Effector memory CD4-positive, alpha-beta T cell (primary cell): Measurements from ENCODE around the gene NUP205.

Experiments used
- DNase-seq, 3 donors: peaks; one replicate each; pipeline ENCODE4 v3.0.0-alpha.2; 2020
- H3K27ac ChIP-seq: 2 replicates; pipeline ENCODE4 v1.7.0; 2013; ENCODE audit warnings: mild to moderate bottlenecking, low read length, moderate library complexity; ENCODE audit not compliant: insufficient read depth, poor library complexity, severe bottlenecking
- H3K27me3 ChIP-seq: replicated peaks from 2 replicates; pipeline ENCODE4 v1.7.0; 2013; ENCODE audit warnings: mild to moderate bottlenecking, low read length; ENCODE audit not compliant: insufficient read depth, control insufficient read depth, poor library complexity, severe bottlenecking
- H3K36me3 ChIP-seq: 2 replicates; pipeline ENCODE4 v1.7.0; 2013; ENCODE audit warnings: mild to moderate bottlenecking, low read length, moderate library complexity; ENCODE audit not compliant: control insufficient read depth, insufficient read depth
- H3K4me1 ChIP-seq: 2 replicates; pipeline ENCODE4 v1.7.0; 2013; ENCODE audit warnings: low read length, mild to moderate bottlenecking; ENCODE audit not compliant: control insufficient read depth, insufficient read depth, poor library complexity, severe bottlenecking
- H3K4me3 ChIP-seq: 2 replicates; pipeline ENCODE4 v1.7.0; 2013; ENCODE audit warnings: low read length, low read depth, mild to moderate bottlenecking; ENCODE audit not compliant: insufficient read depth, poor library complexity, severe bottlenecking
- H3K9me3 ChIP-seq: 2 replicates; pipeline ENCODE4 v1.7.0; 2013; ENCODE audit warnings: mild to moderate bottlenecking, low read length, moderate library complexity; ENCODE audit not compliant: control insufficient read depth

Gene NUP205

DNA sequence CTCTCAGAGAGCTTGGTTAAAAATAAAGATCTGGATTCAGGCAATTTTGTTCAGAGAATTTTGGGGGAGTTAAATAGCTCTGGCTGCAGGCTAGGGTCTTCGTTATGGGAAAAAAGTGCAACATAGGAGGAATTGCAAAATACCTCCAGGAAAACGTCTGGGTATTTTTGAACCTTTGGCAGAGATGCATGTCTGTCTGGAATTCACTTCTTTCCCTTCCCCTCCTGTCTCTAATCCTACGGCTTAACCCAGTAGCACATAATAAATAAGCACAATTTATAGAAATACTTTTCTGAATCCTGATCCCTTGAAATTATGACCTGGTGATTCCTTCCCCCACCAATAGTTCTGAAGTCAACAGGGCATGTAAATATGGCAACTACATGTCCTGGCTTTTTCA lies 19.3 kb upstream of the NUP205 start:
- no peak overlapping the region for H3K4me3 ChIP-seq
- no peak for DNase-seq
- H3K36me3 ChIP-seq: no peaks in the 10 kb centered on the region
- no peak overlapping the region for H3K27ac ChIP-seq
- no peaks in the 10 kb centered on the region for H3K4me1 ChIP-seq
- H3K27me3 ChIP-seq: no peaks in the 10 kb centered on the region
- H3K9me3 ChIP-seq: no peaks in the 10 kb centered on the region

DNA sequence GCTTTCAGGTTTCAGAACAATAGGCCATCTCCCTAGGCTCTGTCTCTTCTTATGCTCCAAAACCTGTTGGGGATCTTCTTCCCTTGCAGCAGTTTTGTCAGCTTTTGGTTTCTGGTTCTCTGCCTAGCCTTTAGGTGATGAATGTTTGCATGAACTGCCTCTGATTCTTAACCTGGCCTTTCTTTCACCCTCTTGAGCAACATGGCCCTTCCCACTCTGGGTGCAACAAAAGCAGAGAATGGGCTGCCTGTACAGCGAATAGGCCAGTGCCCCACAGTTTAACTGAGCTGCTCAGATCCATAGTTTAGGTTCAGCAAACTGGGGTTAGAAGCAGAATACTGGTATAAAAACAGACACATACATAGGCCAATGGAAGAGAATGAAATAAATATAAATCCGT lies 18.1 kb upstream of the NUP205 start:
- Histone ChIP-seq H3K27ac (no peak overlapping the region), H3K36me3 (no peaks in the 10 kb centered on the region), H3K4me3 (no peak overlapping the region), H3K9me3 (no peaks in the 10 kb centered on the region), H3K27me3 (no peaks in the 10 kb centered on the region), H3K4me1 (no peaks in the 10 kb centered on the region)
- no peak for DNase-seq

DNA sequence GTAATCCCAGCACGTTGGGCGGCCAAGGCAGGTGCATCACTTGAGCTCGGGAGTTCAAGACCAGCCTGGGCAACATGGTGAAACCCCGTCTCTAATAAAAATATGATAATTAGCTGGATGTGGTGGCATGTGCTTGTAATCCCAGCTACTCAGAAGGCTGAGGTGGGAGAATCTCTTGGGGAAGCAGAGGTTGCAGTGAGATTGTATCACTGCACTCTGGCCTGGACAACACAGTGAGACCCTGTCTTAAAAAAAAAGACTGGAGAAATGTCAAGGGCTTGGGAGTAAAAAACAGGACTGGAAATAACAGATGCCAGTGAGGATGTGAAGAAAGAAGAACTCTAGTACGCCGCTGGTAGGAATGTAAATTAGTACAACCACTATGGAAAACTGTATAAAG lies 16.7 kb upstream of the NUP205 start:
- Histone ChIP-seq H3K27me3 (no peaks in the 10 kb centered on the region), H3K4me3 (no peak overlapping the region), H3K9me3 (no peaks in the 10 kb centered on the region)

DNA sequence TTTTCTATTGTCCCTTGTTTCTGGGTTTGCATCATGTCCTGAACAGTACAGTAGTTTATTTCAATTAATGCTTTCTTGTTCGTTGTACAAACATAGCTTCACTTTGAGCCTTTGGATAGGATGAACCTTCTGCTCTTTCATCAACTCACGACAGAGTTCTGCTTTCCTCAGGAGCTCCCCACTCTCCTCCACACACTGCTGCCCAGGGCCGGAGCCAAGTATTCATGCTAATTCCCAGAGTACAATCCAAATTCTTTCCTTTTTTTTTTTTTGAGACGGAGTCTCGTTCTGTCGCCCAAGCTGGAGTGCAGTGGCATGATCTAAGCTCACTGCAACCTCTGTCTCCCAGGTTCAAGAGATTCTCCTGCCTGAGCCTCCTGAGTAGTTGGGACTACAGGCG lies 7.5 kb upstream of the NUP205 start:
- no peak for DNase-seq
- H3K36me3 ChIP-seq: no peaks in the 10 kb centered on the region
- H3K9me3 ChIP-seq: no peaks in the 10 kb centered on the region
- H3K27ac ChIP-seq: no peak overlapping the region
- H3K27me3 ChIP-seq: no peaks in the 10 kb centered on the region
- no peak overlapping the region for H3K4me3 ChIP-seq
- H3K4me1 ChIP-seq: no peaks in the 10 kb centered on the region

More for the DNA sequence above, 16.7 kb upstream of the NUP205 start:
- Histone ChIP-seq H3K27ac (no peak overlapping the region), H3K36me3 (no peaks in the 10 kb centered on the region), H3K4me1 (no peaks in the 10 kb centered on the region)
- no peak for DNase-seq

DNA sequence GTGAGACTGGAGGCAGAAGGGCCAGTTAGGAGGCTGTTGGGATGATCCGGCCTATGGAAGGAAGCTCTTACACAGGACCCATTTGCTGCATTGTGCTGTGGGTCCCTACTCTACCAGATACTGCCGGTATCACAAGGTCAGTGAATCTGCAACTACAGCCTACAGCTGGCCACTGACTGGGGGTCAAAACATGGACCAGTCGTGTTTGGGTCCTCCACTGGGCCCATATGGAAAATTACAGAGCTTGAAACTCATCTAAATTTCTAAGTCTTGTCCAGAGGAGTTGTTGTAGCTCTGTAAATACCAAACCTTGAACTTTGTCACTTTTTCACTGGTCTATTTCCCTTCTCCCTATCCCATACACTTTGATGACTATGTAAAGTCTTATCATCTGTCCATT lies 5.6 kb upstream of the NUP205 start:
- Histone ChIP-seq H3K4me3 (no peak overlapping the region), H3K27ac (no peak overlapping the region), H3K9me3 (no peaks in the 10 kb centered on the region), H3K4me1 (no peaks in the 10 kb centered on the region), H3K36me3 (no peaks in the 10 kb centered on the region), H3K27me3 (no peaks in the 10 kb centered on the region)
- no peak for DNase-seq

DNA sequence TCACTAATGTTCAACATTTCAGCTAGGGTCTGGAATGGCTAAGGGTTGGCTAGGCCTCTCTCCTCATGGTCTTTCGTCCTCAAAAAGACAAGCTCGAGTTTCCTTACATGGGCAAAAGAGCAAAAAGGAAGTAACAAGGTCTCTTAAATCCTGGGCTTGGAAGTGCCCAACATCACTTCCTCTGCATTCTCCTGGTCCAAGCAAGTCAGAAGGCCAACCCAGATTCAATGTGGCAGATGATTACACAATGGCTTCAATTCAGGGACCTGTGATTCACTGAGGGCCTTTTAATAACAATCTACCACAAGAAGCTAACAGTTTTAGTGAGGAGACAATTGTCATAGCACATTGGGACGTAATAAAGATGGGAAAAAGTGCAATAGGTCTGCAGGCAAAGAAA lies 4.4 kb upstream of the NUP205 start:
- Histone ChIP-seq H3K36me3 (no peaks in the 10 kb centered on the region), H3K4me1 (no peaks in the 10 kb centered on the region), H3K27me3 (no peaks in the 10 kb centered on the region), H3K27ac (no peak overlapping the region), H3K4me3 (no peak overlapping the region), H3K9me3 (no peaks in the 10 kb centered on the region)
- DNase-seq: no peak

DNA sequence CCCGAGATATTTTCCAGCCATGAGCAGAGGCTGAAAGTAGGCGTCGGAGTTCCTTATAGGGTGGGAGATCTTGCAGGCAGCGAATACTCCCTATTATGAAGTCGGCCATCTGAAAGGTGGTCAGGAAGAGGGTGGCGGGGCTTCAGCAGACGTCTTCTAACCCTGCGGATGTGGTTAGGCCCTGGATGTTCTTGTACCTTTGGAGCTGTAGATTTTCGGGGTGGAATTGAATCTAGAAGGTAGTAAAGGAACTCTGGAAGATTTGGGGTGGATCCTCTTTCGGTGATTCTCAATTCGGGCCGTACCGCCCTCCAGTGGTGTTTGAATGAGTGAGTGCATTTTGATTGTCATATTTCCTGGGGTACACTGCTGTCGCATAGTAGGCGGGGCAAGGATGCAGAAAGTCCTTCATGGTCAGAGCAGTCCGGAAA lies 635 bp downstream of the NUP205 start:
- peak overlapping the region; percentile 96 for H3K27ac ChIP-seq
- H3K4me3 ChIP-seq: peak overlapping the region; percentile 74
- no peaks in the 10 kb centered on the region for H3K9me3 ChIP-seq
- H3K36me3 ChIP-seq: no peaks in the 10 kb centered on the region
- H3K4me1 ChIP-seq: peaks cover 4% of the 10 kb centered on the region
- H3K27me3 ChIP-seq: no peaks in the 10 kb centered on the region
- DNase-seq: peak; percentile 41 to 58 (median 53)

DNA sequence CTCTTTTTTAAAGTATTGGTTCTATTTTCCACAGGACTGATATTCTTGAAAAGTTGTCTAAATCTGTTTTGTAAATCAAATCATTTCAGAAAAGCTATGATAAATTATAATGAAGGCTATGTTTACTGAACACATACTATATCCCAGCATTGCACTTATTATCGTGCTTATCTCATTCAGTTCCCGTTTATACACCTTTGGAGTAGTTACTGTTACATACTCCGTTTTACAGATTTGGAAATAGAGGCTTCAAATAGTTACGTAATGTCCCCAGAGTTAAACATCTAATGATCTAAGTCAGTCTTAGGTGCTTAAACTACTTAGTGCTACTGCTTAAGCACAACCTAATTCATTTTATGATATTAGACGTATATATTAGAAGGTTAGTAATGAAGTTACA lies 1.2 kb downstream of the NUP205 start:
- Histone ChIP-seq H3K27ac (peak overlapping the region; percentile 96), H3K27me3 (no peaks in the 10 kb centered on the region), H3K4me1 (peaks cover 4% of the 10 kb centered on the region), H3K4me3 (peak overlapping the region; percentile 74), H3K36me3 (no peaks in the 10 kb centered on the region), H3K9me3 (no peaks in the 10 kb centered on the region)
- no peak for DNase-seq

DNA sequence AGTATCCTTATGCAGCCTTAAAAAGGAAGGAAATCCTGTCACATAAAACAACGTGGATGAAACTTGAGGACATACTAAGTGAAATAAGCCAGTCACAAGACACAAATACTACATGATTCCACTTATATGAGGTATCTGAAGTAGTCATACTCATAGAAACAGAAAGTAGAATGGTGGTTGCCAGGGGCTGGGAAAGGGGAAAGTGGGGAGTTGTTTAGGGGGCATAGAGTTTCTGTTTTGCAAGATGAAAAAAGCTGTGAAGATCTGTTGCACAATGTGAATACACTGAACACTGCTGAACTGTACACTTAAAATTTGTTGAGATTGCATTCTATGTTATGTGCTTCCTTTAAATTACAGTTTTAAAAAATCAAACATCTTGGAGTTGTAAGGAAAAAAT lies 2.9 kb downstream of the NUP205 start:
- Histone ChIP-seq H3K27ac (no peak overlapping the region), H3K9me3 (no peaks in the 10 kb centered on the region), H3K27me3 (no peaks in the 10 kb centered on the region), H3K4me3 (no peak overlapping the region), H3K36me3 (no peaks in the 10 kb centered on the region), H3K4me1 (peaks cover 4% of the 10 kb centered on the region)
- no peak for DNase-seq

DNA sequence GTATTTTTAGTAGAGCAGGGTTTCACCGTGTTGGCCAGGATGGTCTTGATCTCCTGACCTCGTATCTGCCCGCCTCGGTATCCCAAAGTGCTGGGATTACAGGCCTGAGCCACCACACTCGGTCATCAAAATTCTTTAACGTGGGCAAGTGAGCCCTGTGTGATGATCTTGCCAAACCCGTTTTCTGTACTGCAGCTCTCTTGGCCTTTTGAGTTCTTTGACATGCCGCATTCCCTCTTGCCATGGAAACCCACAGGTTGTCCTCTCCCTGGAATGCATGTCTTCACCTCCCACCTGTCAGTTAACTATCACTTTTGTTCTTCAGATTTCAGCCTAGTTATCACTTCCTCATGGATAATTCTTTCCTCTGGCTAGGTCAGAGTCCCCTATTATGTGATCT lies 5.0 kb downstream of the NUP205 start:
- H3K4me3 ChIP-seq: no peak overlapping the region
- no peak for DNase-seq
- no peaks in the 10 kb centered on the region for H3K36me3 ChIP-seq
- no peaks in the 10 kb centered on the region for H3K9me3 ChIP-seq
- H3K27ac ChIP-seq: no peak overlapping the region
- H3K4me1 ChIP-seq: peaks cover 4% of the 10 kb centered on the region
- H3K27me3 ChIP-seq: no peaks in the 10 kb centered on the region

DNA sequence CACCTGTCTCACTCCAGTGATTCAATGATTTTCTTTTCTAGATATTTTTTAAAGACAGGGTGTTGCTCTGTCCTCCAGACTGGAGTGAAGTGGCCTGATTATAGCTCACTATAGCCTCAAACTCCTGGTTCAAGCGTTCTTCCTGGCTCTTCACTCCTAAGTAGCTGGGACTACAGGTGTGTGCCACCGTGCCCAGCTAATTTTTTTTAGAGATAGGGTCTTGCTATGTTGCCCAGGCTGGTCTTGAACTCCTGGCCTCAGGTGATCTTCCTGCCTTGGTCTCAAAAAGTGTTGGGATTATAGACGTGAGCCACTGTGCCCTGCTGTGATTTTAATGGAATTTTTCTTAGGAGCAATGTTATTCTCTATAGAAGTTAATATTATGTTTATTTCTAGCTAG lies 14.1 kb downstream of the NUP205 start:
- no peak overlapping the region for H3K27ac ChIP-seq
- H3K4me3 ChIP-seq: no peak overlapping the region
- no peak for DNase-seq
- peaks cover 50% of the 10 kb centered on the region for H3K36me3 ChIP-seq
- H3K4me1 ChIP-seq: no peaks in the 10 kb centered on the region
- H3K9me3 ChIP-seq: no peaks in the 10 kb centered on the region
- no peaks in the 10 kb centered on the region for H3K27me3 ChIP-seq
